GM12878 (cell line): ENCODE measurements around the gene ATL1. TPM values are rescaled to one million over a fixed set of nuclear protein-coding genes. Genes with fewer than 3 reads are reported as not detected.

Experiments
- ATAC-seq: fragments of 200-7000 bp; cut with Tn5 transposase; 3 replicates; pipeline ENCODE4 v1.9.1; 2020; ENCODE audit warnings: mild to moderate bottlenecking, moderate library complexity
- BruUV-seq: library from RNA; stranded (reverse); fragments of 400-500 nt; replicated peaks from 2 replicates; lab custom pipeline; 2021; lab: Mats Ljungman, UMichigan
- CTCF ChIA-PET: fragments of 300-600 bp; sonication (Branson Sonifier 250); formaldehyde crosslinking; extraction: SDS; loops from one replicate; lab custom pipeline; 2021; ENCODE audit warnings: inconsistent platforms; lab: Yijun Ruan, JAX
- POLR2A ChIA-PET: fragments of 350-600 bp; formaldehyde crosslinking; extraction: SDS; loops from one replicate; lab custom pipeline; 2021; ENCODE audit warnings: inconsistent platforms; lab: Charles Lee
- RAD21 ChIA-PET: fragments of 300-600 bp; sonication (Branson Sonifier 250); formaldehyde crosslinking; loops from one replicate; lab custom pipeline; 2023; ENCODE audit warnings: antibody characterized with exemption; ENCODE audit not compliant: unreplicated experiment; lab: Charles Lee
- SMC1A ChIA-PET: fragments of 300-600 bp; sonication (Branson Sonifier 250); formaldehyde crosslinking; loops from one replicate; lab custom pipeline; 2023; ENCODE audit not compliant: unreplicated experiment, uncharacterized antibody; lab: Charles Lee
- DNase-seq: peaks from one replicate; pipeline ENCODE4 v3.0.0-alpha.2; 2011; ENCODE audit warnings: low read depth, low spot score
- FAIRE-seq: peaks from 3 replicates; lab custom pipeline; 2011; peaks lifted over from hg19 to GRCh38; lab: Jason Lieb, UNC
- H2AFZ ChIP-seq: 2 replicates; pipeline ENCODE4 v1.6.0; 2011; ENCODE audit warnings: low read depth, low read length, control low read depth; ENCODE audit not compliant: control insufficient read depth
- H3K27ac ChIP-seq: 2 replicates; pipeline ENCODE4 v1.5.1; 2011; ENCODE audit warnings: control low read depth; ENCODE audit not compliant: control insufficient read depth, insufficient read depth
- H3K27me3 ChIP-seq, 2 experiments: replicated peaks in 1 of 2; 2 replicates each; pipeline versions ENCODE4 v1.6.0 to v1.6.1; 2011; ENCODE audit warnings: low read length in 1 of 2; ENCODE audit not compliant: control insufficient read depth in 2 of 2, insufficient read depth in 2 of 2
- H3K36me3 ChIP-seq, 2 experiments: 2 replicates each; pipeline ENCODE4 v1.5.1; 2011; ENCODE audit warnings: low read length in 1 of 2; ENCODE audit not compliant: control insufficient read depth in 2 of 2, insufficient read depth in 2 of 2
- H3K4me1 ChIP-seq: 2 replicates; pipeline ENCODE4 v1.6.1; 2011; ENCODE audit warnings: mild to moderate bottlenecking, low read length, moderate library complexity, mixed read lengths; ENCODE audit not compliant: control insufficient read depth, insufficient read depth
- H3K4me2 ChIP-seq: 2 replicates; pipeline ENCODE4 v1.6.0; 2011; ENCODE audit warnings: control low read depth; ENCODE audit not compliant: control insufficient read depth, insufficient read depth
- H3K4me3 ChIP-seq: fragments of 200-600 bp; sonication (generic); 2 replicates; pipeline ENCODE4 v1.5.1; 2016
- H3K79me2 ChIP-seq: 2 replicates; pipeline ENCODE4 v1.6.0; 2011; ENCODE audit warnings: low read length; ENCODE audit not compliant: control insufficient read depth, insufficient read depth
- H3K9ac ChIP-seq: 2 replicates; pipeline ENCODE4 v1.8.0; 2011; ENCODE audit warnings: low read length, control low read depth, mixed read lengths; ENCODE audit not compliant: control insufficient read depth, insufficient read depth
- H3K9me3 ChIP-seq: replicated peaks from 3 replicates; pipeline ENCODE4 v1.5.1; 2011; ENCODE audit warnings: mild to moderate bottlenecking, low read length; ENCODE audit not compliant: control insufficient read depth, insufficient read depth
- H4K20me1 ChIP-seq: 2 replicates; pipeline ENCODE4 v1.6.0; 2011; ENCODE audit not compliant: control insufficient read depth, insufficient read depth
- BCL11A ChIP-seq: IDR thresholded peaks from 2 replicates; pipeline ENCODE4 v1.6.1; 2011; ENCODE audit warnings: low read depth, low read length
- CHD2 ChIP-seq: IDR thresholded peaks from 2 replicates; pipeline ENCODE4 v1.6.1; 2011; ENCODE audit warnings: low read depth, low read length, improper control_type of control experiment, borderline replicate concordance
- NFYA ChIP-seq: IDR thresholded peaks from 2 replicates; pipeline ENCODE4 v1.6.1; 2011; ENCODE audit warnings: low read depth, mild to moderate bottlenecking, low read length, improper control_type of control experiment, borderline replicate concordance
- ZNF207 ChIP-seq: fragments of 450-650 bp; IDR thresholded peaks from 2 replicates; pipeline ENCODE4 v1.6.1; 2014; ENCODE audit warnings: antibody characterized with exemption, mild to moderate bottlenecking, borderline replicate concordance
- in situ Hi-C: fragments of 300-500 bp; cut with MboI; formaldehyde crosslinking; loops from 9 replicates; pipeline ENCODE4 v1.14.3; 2018; ENCODE audit warnings: mixed read lengths
- intact Hi-C: fragments of 100-400 bp; cut with micrococcal nuclease; formaldehyde crosslinking; loops from one replicate; pipeline ENCODE4 v1.14.2; 2022; ENCODE audit not compliant: unreplicated experiment
- polyA plus RNA-seq, 11 experiments: library from polyadenylated mRNA; depleted of rRNA in 4 of 11; unstranded in 6 of 11; stranded (reverse) in 5 of 11; fragments of >200 nt; fragmentation: Nextera tagmentation in 4 of 11; fragmentation: Illumina TruSeq in 1 of 11; extraction: Ambion mirVana in 4 of 11; extraction: Trizol in 1 of 11; gene quantifications; 1 replicate in 1 of 11; 2 replicates in 10 of 11; pipeline versions ENCODE4 v1.2.1 to v1.2.3, GENCODE V29; 2011 to 2016; ENCODE audit warnings: inconsistent platforms in 2 of 11, missing spikeins in 2 of 11, low read depth in 1 of 11
- total RNA-seq, 4 experiments: library from RNA; depleted of rRNA in 3 of 4; stranded (reverse); fragments of >200 nt in 3 of 4; fragmentation: Illumina TruSeq in 1 of 4; extraction: Trizol in 1 of 4; gene quantifications; 2 replicates each; pipeline versions ENCODE4 v1.2.1 to v1.2.3, GENCODE V29; 2013 to 2021

The ATL1 gene
- total and polyA plus RNA-seq, 10 of the 15 experiments (the other 5 are each of a cell fraction or from before 2014, with no cell fraction given): 0.11 to 1.2 (median 0.58) TPM; not detected in 1

GRCh38 chr14:50577982-50578381 lies 18.0 kb downstream of the ATL1 start:
- no peak for FAIRE-seq
- no peak for ATAC-seq
- TF ChIP-seq BCL11A: no peak
- TF ChIP-seq ZNF207: no peak
- TF ChIP-seq NFYA: no peak
- Histone ChIP-seq H3K27ac (no peak overlapping the region), H3K36me3 (no peaks in the 10 kb centered on the region), H3K4me1 (no peaks in the 10 kb centered on the region), H3K9me3 (no peaks in the 10 kb centered on the region), H2AFZ (no peak overlapping the region), H3K27me3 (no peaks in the 10 kb centered on the region), H3K9ac (no peak overlapping the region), H3K79me2 (no peaks in the 10 kb centered on the region), H3K4me3 (no peak overlapping the region), H3K4me2 (no peak overlapping the region), H4K20me1 (no peaks in the 10 kb centered on the region)
- in situ Hi-C loops: no loop called here
- ChIA-PET SMC1A (no interaction called here), CTCF (no interaction called here), RAD21 (interaction anchor here (0.6 kb wide), 1 partner anchor 173 kb away, joined by 3 read pairs; no protein-coding TSS in a partner anchor), POLR2A (no interaction called here)
- intact Hi-C loops: no loop called here
- DNase-seq: no peak
- no TSS peak for BruUV-seq

- no peak for FAIRE-seq
- no TSS peak for BruUV-seq
These were observed 18.5 kb downstream of the ATL1 start for GRCh38 chr14:50578433-50578832.

More at GRCh38 chr14:50578433-50578832, 18.5 kb downstream of the ATL1 start:
- Histone ChIP-seq H3K4me1 (no peaks in the 10 kb centered on the region), H3K27ac (no peak overlapping the region), H3K9me3 (no peaks in the 10 kb centered on the region), H3K9ac (no peak overlapping the region), H3K27me3 (no peaks in the 10 kb centered on the region)
- no peak for ATAC-seq
- CTCF ChIA-PET: interaction anchor here (1.2 kb wide), 1 partner anchor 199 kb away, joined by 3 read pairs; no protein-coding TSS in a partner anchor
- no peak for TF ChIP-seq CHD2
- TF ChIP-seq, all 136 proteins: peak for 0
- Histone ChIP-seq H3K36me3 (no peaks in the 10 kb centered on the region), H3K4me2 (no peak overlapping the region), H2AFZ (no peak overlapping the region), H3K79me2 (no peaks in the 10 kb centered on the region), H3K4me3 (no peak overlapping the region), H4K20me1 (no peaks in the 10 kb centered on the region)
- no peak for DNase-seq
- SMC1A ChIA-PET: no interaction called here
- RAD21 ChIA-PET: no interaction called here
- in situ Hi-C loops (no loop called here), intact Hi-C loops (no loop called here)
- POLR2A ChIA-PET: no interaction called here
